Thyroid gland (tissue), 4 donors: ENCODE results near the gene RNFT2. TPM values are rescaled to one million over a fixed set of nuclear protein-coding genes. Genes with fewer than 3 reads are reported as not detected.

Experiments used
- DNase-seq, 2 donors: peaks; one replicate each; pipeline ENCODE4 v3.0.0-alpha.2; 2019
- H3K27ac ChIP-seq, 3 donors: fragments of 200-600 bp; sonication (generic); 1 replicate in 2 of 3; 2 replicates in 1 of 3; pipeline ENCODE4 v1.5.1; 2016 to 2019; ENCODE audit warnings: mild to moderate bottlenecking in 1 of 3, moderate library complexity in 1 of 3
- H3K27me3 ChIP-seq: fragments of 200-600 bp; sonication (generic); one replicate; pipeline ENCODE4 v1.5.1; 2019
- H3K36me3 ChIP-seq, 2 donors: fragments of 200-600 bp; sonication (generic); one replicate each; pipeline ENCODE4 v1.5.1; 2016 to 2019
- H3K4me1 ChIP-seq, 2 donors: fragments of 200-600 bp; sonication (generic); one replicate each; pipeline ENCODE4 v1.5.1; 2017 to 2019
- H3K4me3 ChIP-seq, 3 donors: fragments of 200-600 bp; sonication (generic); replicated peaks in 1 of 3; 1 replicate in 2 of 3; 2 replicates in 1 of 3; pipeline ENCODE4 v1.5.1; 2016; ENCODE audit warnings: mild to moderate bottlenecking in 1 of 3
- H3K9me3 ChIP-seq: fragments of 200-600 bp; sonication (generic); one replicate; pipeline ENCODE4 v1.5.1; 2017
- CTCF ChIP-seq, 6 experiments: fragments of 200-600 bp in 3 of 6; fragments of 450-650 bp in 3 of 6; sonication (generic) in 3 of 6; IDR thresholded peaks; one replicate each; pipeline ENCODE4 v1.5.1; 2016 to 2019; ENCODE audit warnings: antibody characterized with exemption in 6 of 6, mild to moderate bottlenecking in 2 of 6, inconsistent platforms in 1 of 6, moderate library complexity in 1 of 6
- POLR2A ChIP-seq, 2 donors: fragments of 450-650 bp; IDR thresholded peaks; one replicate each; pipeline ENCODE4 v1.6.1; 2017; ENCODE audit warnings: antibody characterized with exemption in 2 of 2, mild to moderate bottlenecking in 2 of 2, moderate library complexity in 1 of 2
- WGBS, 2 donors: methylation state at CpG; one replicate each; pipeline ENCODE4 v1.1.5; 2017; 5-methylcytosine and 5-hydroxymethylcytosine counted together
- intact Hi-C: fragments of 100-400 bp; cut with DNase I; formaldehyde crosslinking; loops from one replicate; pipeline ENCODE4 v1.15.1; 2023
- total RNA-seq, 4 donors: library from RNA; depleted of rRNA; stranded (reverse); fragments of >200 nt; gene quantifications; one replicate each; pipeline ENCODE4 v1.2.3, GENCODE V29; 2016

Gene RNFT2
- total RNA-seq, 4 donors from 2014 or later: 2.3 to 5.0 (median 4.5) TPM

- intact Hi-C loops: no loop called here
- Histone ChIP-seq H3K36me3 (no peaks in the 10 kb centered on the region), H3K4me3 (no peak overlapping the region), H3K27me3 (no peaks in the 10 kb centered on the region), H3K27ac (no peak overlapping the region), H3K9me3 (no peaks in the 10 kb centered on the region), H3K4me1 (no peaks in the 10 kb centered on the region)
- 79 to 84% methylated on average over 9 of the region's 9 CpGs for WGBS, 2 donors
- DNase-seq: no peak
- no peak for TF ChIP-seq POLR2A (IDR thresholded peaks at IDR 0.05)
- TF ChIP-seq CTCF (IDR thresholded peaks at IDR 0.05): no peak
Measured at GRCh38 chr12:116837097-116837496, 99.0 kb downstream of the RNFT2 start.

GRCh38 chr12:116838365-116838764 is 100.2 kb downstream of the RNFT2 start:
- intact Hi-C loops: no loop called here
- Histone ChIP-seq H3K36me3 (no peaks in the 10 kb centered on the region), H3K9me3 (no peaks in the 10 kb centered on the region), H3K27me3 (no peaks in the 10 kb centered on the region), H3K27ac (no peak overlapping the region), H3K4me1 (no peaks in the 10 kb centered on the region), H3K4me3 (no peak overlapping the region)
- no peak for DNase-seq
- 83 to 87% methylated on average over 4 of the region's 4 CpGs for WGBS, 2 donors
- TF ChIP-seq CTCF (IDR thresholded peaks at IDR 0.05) (no peak), POLR2A (IDR thresholded peaks at IDR 0.05) (no peak)

GRCh38 chr12:116839287-116839830 is 101.2 kb downstream of the RNFT2 start:
- no peak overlapping the region for H3K27ac ChIP-seq
- no peak overlapping the region for H3K4me3 ChIP-seq
- no peaks in the 10 kb centered on the region for H3K27me3 ChIP-seq
- 86 to 91% methylated on average over 3 of the region's 3 CpGs for WGBS, 2 donors
- no peak for DNase-seq
- intact Hi-C loops: no loop called here
- H3K9me3 ChIP-seq: no peaks in the 10 kb centered on the region
- H3K4me1 ChIP-seq: no peaks in the 10 kb centered on the region
- H3K36me3 ChIP-seq: no peaks in the 10 kb centered on the region
- no peak for TF ChIP-seq CTCF (IDR thresholded peaks at IDR 0.05)
- TF ChIP-seq POLR2A (IDR thresholded peaks at IDR 0.05): no peak

GRCh38 chr12:116843085-116843484 is 105.0 kb downstream of the RNFT2 start:
- H3K27me3 ChIP-seq: no peaks in the 10 kb centered on the region
- WGBS, 2 donors: 94 to 97% methylated on average over 4 to 5 of the region's 6 CpGs
- no peaks in the 10 kb centered on the region for H3K36me3 ChIP-seq
- no peaks in the 10 kb centered on the region for H3K4me1 ChIP-seq
- no peak for DNase-seq
- TF ChIP-seq POLR2A (IDR thresholded peaks at IDR 0.05) (no peak), CTCF (IDR thresholded peaks at IDR 0.05) (no peak)
- intact Hi-C loops: no loop called here
- H3K27ac ChIP-seq: no peak overlapping the region
- no peak overlapping the region for H3K4me3 ChIP-seq
- no peaks in the 10 kb centered on the region for H3K9me3 ChIP-seq

- intact Hi-C loops: no loop called here
- no peak overlapping the region for H3K27ac ChIP-seq
- no peaks in the 10 kb centered on the region for H3K27me3 ChIP-seq
- H3K4me1 ChIP-seq: no peaks in the 10 kb centered on the region
- no peaks in the 10 kb centered on the region for H3K9me3 ChIP-seq
- no peak for DNase-seq
- H3K4me3 ChIP-seq: no peak overlapping the region
- TF ChIP-seq POLR2A (IDR thresholded peaks at IDR 0.05) (no peak), CTCF (IDR thresholded peaks at IDR 0.05) (no peak)
- 91 to 95% methylated on average over 22 to 23 of the region's 23 CpGs for WGBS, 2 donors
- H3K36me3 ChIP-seq: no peaks in the 10 kb centered on the region
Measured at GRCh38 chr12:116849216-116849615, 111.1 kb downstream of the RNFT2 start.
